Measurements from ENCODE around the gene GPATCH2.
"Not testable (repeated sequence)": the region's sequence is repeated elsewhere in the genome, so short reads cannot be mapped to it uniquely, and the experiment has no call there.

GPATCH2 gene

DNA sequence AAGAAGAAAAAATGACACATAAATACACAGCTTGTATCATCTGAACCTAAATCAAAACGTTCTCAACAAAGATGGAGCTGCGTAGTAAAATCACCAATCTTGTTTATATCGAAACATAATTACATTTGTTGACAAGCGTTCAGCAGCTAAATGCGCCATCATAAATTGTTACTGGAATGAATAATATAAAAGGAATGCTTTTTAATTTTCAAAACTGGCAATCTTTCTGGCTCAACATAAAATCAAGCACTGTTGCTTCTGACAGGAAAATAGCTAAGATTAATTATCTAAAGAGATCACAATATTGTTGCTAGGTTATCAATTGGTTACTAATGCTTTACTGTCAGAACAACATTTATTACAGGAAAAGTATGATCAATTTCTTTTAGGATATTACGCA lies 181.5 kb downstream of the GPATCH2 start:
- DNase-seq (ENCODE audit: low read depth in 2 of 2), result no peak

DNA sequence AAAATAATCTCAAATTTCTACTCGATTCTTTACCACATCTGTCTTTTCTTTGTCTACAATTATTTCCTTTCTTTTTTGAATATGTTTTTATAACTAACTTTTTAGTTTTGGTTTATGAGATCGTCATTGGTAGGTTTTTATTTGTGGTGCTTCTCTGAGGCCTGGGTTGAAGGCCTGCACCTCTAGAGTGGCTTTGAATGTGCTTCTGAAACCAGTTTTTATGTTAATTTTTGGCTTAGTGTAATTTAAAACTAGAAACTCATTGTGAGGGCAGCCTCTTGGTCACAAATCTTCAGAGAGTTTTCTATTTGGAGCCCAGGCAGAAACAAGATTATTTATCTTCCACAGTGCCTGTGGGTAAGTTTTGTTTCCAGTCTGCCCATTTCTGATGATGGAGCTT lies 187.0 kb downstream of the GPATCH2 start:
- no peak for DNase-seq (ENCODE audit: low read depth in 2 of 2)

DNA sequence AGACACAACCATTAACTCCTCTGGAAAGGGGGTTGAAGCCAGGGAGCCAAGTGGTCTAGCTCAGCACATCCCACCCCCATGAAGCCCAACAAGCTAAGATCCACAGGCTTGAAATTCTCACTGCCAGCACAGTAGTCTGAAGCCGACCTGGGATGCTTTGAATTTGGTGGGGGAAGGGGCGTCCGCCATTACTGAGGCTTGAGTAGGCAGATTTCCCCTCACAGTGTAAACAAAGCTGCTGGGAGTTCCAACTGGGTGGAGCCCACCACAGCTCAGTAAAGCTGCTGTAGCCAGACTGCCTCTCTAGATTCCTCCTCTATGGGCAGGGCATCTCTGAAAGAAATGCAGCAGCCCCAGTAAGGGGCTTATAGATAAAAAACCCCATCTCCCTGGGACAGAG lies 193.5 kb downstream of the GPATCH2 start:
- DNase-seq (ENCODE audit: low read depth in 2 of 2), result no peak

DNA sequence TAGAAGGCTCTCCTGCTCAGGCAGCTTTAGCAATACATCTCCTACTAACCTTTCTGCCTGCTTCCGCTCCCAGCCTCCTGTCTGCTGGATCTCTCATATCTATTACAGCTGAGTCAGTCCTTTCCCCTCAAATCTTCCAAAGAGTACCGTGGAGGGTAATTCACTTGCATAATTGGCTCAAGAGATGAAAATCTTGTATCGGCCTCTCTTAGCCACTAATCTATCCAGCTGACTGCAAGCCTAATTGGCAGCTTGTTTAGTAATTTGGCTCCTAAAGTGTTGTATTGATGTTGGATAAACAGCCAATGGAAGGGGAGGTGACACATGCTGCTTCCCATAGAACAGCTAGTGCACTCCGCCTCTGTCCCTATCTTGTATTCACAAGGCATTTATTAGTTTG lies 195.7 kb downstream of the GPATCH2 start:
- no peak for DNase-seq (ENCODE audit: low read depth in 2 of 2)

DNA sequence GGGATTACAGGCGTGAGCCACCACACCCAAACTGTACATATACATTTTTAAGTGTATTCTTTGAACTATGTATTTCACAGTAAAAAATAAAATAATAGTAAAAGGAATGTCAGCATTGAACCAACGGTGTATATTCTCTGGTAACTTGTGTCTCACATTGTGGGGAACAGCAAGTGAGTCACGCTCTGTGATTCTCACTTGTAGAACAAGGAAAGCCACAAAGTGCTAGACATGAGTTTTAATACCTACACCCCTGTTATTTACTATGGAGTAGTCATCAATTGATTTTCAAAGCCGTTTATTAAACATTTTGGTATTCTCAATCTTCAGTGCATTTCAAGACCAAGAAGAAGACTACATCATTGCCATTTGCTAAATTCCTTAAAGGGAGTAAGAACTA lies 197.2 kb downstream of the GPATCH2 start:
- DNase-seq (ENCODE audit: low read depth in 2 of 2), result no peak

DNA sequence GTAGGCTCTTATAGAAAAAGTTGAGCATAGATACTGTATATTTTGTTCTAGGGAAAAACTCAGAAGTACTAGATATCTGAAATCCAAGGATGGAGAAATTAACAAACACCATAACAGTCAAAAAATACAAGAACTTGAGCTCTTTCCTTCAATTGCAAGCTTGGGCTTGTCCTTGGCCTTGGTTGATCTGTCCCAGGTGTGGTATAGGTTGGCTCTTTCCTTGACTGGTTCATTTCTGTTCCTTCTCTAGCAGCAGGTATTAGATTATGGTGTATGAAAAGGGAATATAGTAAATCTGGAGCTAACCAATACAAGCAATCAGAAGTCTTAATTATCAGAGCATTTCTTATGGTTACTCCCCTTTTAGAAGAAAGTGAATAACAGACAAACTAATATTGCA lies 198.6 kb downstream of the GPATCH2 start:
- DNase-seq (ENCODE audit: low read depth in 2 of 2), result no peak

DNA sequence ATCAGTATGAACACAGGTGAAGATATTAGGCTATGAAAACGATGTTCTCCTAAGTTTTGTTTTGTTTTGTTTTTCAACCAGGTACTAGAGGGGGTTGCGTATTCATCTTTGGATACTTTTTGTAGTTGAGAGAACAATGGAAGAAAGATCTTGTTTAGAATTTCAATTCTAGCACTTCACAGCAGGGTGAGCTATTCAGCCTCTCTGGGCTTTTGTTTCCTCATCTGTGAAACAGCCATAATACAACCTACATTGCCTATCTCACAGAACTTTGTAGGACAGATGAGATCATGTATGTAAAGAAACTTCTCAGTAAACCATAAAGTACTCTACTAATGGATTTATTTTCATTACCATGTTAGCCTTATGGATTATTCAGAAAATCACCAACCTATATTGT lies 199.5 kb downstream of the GPATCH2 start:
- no peak for DNase-seq (ENCODE audit: low read depth in 2 of 2)

DNA sequence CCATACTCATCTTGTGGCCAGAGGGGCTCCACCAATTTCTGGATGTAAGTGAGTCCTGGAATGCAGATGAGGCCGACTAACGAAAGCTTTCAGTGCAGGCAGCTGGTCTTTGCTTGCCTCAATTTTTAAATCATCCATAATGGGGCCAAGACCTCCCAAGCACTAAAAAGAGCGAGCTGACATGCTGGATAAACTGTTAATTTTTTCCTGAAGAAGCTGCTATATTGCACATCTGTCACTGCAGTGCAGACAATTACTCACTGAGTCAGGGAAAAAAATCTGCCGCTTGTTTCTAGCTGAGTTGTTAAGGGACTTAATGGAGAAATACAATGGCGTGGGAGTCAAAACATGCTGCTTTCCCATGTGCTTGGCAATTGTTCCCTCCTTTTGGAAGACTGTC lies 205.5 kb downstream of the GPATCH2 start:
- DNase-seq (ENCODE audit: low read depth in 2 of 2), result peak; percentile 12 to 18

DNA sequence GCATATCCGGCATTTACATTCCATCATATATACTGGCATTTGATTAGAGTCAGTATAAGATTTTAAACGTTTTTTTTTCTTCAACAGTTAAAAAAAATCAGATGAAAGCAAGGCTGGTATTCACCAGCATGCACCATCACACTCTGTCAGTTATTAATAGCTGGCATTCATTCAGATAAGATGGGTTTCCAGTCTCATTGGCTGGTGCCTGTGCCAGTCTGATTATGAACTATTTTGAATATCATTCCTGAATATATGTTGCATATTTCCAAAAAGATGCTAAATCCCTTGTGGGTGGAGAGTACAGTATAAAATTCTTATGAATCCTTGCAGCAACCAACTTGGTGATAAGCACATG lies 211.7 kb downstream of the GPATCH2 start:
- DNase-seq (ENCODE audit: low read depth in 2 of 2), result no peak

DNA sequence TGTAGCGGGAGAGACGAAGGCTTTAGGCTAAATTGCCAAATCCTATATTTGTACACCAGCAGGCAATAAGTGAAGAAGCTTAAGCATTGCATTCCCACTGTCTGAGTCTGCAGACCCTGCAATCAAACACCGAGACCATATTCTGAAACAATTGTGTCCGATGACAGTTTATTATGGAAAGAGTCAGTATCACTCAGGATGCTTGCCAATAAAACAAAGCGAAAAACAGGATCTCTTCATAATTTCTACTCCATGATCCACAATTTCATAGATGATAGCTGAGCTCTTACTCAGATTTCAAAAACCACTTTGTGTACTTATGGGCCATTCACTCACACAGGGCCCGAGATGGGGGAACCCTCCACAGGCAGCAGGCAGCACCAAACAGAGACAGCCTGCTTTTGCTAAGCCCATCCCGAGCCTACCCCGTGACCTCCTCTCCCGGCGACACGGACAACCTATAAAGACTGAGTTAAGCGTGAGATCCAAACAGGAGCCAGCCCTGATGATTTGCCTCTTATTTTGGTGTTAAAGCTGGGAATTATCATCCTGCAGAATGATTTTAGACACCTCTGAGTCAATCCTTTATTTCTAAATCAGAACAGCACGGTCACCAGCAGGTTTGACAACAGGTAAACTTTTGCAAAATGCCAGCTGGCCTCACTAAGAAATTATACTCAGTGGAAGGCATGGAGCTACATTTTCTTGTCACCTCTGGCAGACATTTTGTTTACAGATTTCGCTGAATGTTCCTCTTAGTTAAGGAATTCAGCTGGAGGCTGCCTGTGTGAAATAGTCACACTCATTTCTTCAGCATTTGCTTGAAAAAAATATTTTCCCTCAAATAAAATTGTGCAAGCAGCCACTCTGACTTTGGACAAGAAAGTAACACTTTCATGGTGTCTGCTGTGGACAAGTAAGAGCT lies 212.4 kb downstream of the GPATCH2 start:
- no peak for DNase-seq (ENCODE audit: low read depth in 2 of 2)

DNA sequence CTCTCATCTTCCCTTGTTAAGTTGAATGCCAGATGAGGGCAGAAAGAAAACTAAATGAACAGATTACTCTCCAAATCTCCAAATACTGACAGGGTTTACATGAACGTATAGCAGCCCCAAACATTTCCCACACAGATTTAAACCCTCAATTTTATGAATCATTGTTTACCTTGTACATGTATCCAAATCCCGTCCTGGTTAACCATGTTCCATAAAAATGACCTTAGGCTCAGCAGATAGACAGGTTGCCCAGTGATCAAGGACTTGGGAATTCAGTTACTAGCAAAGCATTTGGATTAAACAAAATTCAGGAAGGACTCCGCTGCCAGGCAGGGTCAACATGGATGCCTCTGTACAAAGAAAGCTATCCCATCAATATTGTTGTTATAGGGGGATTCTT lies 213.5 kb downstream of the GPATCH2 start:
- no peak for DNase-seq (ENCODE audit: low read depth in 2 of 2)

DNA sequence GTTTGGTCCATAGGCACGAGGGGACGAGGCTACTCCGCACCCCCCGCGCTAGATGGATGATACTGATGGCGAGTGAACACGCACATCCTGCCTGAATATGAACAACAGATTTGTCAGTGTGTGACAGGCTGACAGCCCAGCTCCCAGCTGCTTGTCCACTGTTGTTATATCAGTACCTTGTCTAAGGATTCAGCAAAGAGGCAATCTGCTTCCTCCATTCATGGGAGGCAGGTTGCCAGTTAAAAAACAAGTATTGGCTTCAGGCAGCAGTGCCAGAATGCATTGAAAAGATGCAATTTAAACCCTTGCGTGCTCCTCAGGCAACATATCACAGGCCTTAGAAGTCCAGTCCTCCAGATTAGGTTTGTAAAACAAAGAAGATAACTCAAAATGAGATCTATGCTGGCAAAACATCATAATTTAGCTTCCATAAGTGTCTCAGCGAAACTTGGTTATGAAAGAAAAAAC lies 223.3 kb downstream of the GPATCH2 start:
- DNase-seq (ENCODE audit: low read depth in 2 of 2), result no peak

DNA sequence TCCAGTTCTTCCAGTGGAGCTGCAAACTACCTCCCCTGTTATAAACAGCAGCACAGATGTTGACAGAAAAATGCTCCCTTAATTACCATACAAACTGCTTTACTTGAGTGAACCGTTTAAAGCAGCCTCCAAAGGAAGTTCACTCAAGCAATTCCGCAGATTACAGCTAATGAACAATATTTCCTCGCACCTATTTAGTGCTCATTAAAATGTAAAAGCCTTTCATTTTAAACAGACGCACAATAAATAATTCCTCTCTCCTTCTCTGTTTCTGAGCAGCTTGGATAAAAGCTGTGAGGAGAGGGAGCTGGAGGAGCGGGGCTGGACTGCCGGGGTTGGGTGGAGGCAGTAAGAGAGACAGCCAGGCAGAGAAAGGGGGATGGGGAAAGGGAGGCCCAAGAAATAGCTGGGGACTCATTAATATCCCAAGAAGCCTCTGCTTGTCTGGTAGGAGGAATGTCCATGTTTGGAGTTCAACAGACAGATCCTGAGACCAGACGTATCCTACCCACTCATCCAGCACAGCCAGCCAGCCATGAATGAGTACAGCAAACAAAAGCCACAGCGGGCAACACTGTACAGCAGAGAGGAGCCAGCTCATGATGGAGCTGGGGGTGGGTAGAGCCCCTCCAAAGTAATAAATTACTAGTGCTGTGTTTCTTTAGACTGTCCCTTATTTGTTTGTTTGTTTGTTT lies 227.7 kb downstream of the GPATCH2 start:
- no peak for DNase-seq (ENCODE audit: low read depth in 2 of 2)

DNA sequence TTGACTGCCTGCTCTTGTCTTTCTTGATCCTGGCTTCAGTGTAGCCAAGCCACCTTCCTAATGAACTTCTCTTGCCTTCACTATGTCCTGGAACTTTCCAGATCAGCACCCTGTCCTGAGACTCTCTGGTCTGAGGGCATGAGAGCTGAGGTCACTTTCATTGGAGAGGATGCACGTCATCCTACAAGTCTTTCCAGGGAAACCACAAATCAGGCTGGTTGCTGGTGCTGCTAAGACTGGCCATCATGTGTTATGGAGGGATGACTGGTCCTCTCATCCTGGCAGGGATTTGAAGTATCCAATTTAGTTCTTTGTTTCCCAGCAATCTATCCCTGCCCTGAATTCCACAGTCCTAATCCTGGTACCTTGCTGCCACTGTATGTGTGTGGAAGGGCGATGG lies 228.6 kb downstream of the GPATCH2 start:
- DNase-seq (ENCODE audit: low read depth in 2 of 2), result no peak

DNA sequence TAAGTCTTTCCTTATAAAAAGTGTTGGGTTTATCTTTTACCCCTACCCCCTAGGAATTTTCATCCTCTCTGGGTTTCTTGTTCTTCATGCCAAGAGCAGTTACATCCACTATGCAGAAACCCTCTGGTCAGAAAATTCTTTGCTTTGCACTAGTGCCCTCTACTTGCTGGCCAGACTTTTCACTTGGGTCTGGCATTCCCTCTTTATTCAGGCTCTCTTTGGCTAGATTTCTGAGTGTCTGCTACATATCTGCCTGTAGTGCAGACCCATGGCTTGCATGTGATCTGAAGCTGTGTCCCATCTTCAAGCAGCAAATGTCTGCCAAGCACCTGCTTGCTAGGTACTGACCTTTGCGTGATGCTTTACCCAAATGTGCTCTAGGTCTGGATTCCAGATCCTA lies 237.0 kb downstream of the GPATCH2 start:
- DNase-seq (ENCODE audit: low read depth in 2 of 2), result no peak

DNA sequence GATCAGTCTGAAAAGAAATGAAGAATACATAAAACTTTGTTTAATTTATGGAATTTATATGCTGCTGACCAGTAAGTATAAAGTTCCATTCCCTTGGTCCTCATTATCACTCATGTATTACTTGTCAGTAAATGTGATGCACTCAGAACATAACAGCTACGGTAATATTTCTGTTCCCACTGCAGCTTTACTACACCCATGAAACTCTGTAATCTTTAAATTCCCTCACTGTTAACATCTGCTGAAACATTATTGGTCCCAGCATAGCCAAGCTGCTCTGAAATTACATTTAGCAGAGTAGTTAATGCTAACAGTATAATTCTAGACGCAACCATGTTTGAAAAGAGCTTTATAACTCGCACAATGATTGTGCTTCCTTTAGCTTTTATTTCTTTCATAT lies 238.4 kb downstream of the GPATCH2 start:
- DNase-seq (ENCODE audit: low read depth in 2 of 2), result no peak

DNA sequence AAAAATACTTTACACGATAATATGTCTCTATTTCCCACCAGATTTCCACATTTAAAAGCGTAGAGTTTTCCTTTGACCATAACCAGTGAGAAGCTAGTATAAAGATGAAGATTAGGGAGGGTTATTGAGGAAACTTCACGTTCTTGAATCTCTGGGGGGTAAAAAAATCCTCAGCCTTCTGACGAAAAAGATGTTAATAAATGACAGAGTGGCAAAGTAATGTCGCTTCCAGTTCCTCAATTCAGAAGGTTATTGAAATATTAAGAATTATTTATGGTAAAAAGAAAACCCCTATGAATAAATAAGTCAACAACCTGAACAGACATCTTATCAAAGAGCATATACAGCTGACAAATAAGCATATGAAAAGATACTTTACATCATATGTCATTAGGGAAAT lies 241.0 kb downstream of the GPATCH2 start:
- DNase-seq (ENCODE audit: low read depth in 2 of 2), result no peak

DNA sequence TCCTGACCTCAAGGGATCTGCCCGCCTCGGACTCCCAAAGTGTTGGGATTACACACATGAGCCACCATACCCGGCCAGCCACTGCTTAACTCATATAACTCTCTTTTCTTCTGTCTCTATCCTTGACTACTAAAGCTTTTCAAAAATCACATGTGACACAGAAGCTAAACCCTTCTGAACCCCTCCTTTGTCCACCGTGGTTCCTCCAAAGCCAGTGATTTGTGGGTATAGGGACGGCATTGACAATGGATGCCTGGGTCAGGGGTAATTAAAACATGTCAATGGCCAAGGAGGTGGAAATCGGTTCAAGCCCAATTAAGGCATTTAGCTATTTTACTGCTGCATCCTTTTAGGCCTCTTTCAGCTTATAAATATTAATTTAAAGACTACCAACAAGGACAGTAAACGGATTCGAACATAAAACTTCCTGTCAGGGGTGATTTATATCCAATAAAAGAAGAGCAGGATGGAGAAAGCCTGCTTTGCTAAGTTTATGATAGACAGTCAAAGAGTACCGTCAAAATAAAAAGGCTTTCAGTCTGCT lies 242.3 kb downstream of the GPATCH2 start:
- DNase-seq (ENCODE audit: low read depth in 2 of 2), result no peak

DNA sequence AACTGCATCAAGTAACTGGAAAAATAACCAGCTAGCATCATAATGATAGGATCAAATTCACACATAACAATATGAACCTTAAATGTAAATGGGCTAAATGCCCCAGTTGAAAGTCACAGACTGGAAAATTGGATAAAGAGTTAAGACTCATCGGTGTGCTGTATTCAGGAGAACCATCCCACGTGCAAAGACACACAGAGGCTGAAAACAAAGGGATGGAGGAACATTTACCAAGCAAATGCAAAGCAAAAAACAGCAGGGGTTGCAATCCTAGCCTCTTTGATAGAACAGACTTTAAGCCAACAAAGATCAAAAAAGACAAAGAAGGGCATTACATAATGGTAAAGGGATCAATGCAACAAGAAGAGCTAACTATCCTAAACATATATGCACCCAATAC lies 249.1 kb downstream of the GPATCH2 start:
- DNase-seq (ENCODE audit: low read depth in 2 of 2), result not testable (repeated sequence)

DNA sequence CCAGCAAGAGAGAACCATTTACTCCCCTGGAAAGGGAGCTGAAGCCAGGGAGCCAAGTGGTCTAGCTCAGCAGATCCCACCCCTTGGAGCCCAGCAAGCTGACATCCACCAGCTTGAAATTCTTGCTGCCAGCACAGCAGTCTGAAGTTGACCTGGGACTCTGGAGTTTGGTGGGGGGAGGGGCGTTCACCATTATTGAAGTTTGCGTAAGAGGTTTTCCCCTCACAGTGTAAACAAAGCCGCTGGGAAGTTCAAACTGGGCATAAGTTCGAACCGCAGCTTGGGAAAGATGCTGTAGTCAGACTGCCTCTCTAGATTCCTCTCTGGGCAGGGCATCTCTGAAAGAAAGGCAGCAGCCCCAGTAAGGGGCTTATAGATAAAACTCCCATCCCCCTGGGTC lies 251.1 kb downstream of the GPATCH2 start:
- DNase-seq (ENCODE audit: low read depth in 2 of 2), result not testable (repeated sequence)

DNA sequence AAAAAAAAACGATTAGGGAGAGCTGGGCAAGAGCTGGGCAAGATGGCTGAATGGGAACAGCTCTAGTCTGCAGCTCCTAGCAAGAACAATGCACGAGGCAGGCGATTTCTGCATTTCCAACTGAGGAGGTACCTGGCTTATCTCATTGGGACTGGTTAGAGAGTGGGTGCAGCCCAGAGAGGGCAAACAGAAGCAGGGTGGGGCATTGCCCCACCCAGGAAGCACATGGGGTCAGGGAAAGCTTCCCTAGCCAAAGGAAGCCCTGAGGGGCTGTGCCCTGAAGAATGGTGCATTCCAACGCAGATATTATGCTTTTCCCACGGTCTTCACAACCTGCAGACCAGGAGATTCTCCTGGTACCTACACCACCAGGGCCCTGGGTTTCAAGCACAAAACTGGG lies 251.6 kb downstream of the GPATCH2 start:
- DNase-seq (ENCODE audit: low read depth in 2 of 2), result no peak
